Stimulated activated naive CD8-positive, alpha-beta T cell treated with anti-CD3 and anti-CD28 coated beads, Interleukin-15, amount 100 ng/mL, for 72 hours (primary cell): ENCODE measurements around the gene EFNA2.
A peak's percentile ranks its signal among the peaks of the same experiment; 100 is the strongest.

Experiments used
- ATAC-seq: fragments of 150-1000 bp; cut with Tn5 transposase; 2 replicates; pipeline ENCODE4 v1.10.0; 2021; ENCODE audit warnings: mild to moderate bottlenecking, moderate library complexity
- DNase-seq, 2 donors: peaks; one replicate each; pipeline ENCODE4 v3.0.0; 2021 to 2022
- H3K27ac Mint-ChIP-seq, 2 donors: one replicate each; pipeline ENCODE4 v1.8.0; 2022; ENCODE audit warnings: mild to moderate bottlenecking in 2 of 2, mixed read lengths in 2 of 2, moderate library complexity in 2 of 2
- H3K27me3 Mint-ChIP-seq: one replicate; pipeline ENCODE4 v1.8.0; 2022; ENCODE audit warnings: mixed read lengths
- H3K4me1 Mint-ChIP-seq: one replicate; pipeline ENCODE4 v1.8.0; 2022; ENCODE audit warnings: mild to moderate bottlenecking, mixed read lengths
- H3K4me3 Mint-ChIP-seq, 2 donors: one replicate each; pipeline ENCODE4 v1.8.0; 2022; ENCODE audit warnings: mild to moderate bottlenecking in 2 of 2, mixed read lengths in 2 of 2, moderate library complexity in 1 of 2
- H3K9me3 Mint-ChIP-seq, 2 donors: one replicate each; pipeline ENCODE4 v1.8.0; 2022; ENCODE audit warnings: mixed read lengths in 2 of 2

The EFNA2 gene

GRCh38 chr19:1281569-1282287, 3.9 kb upstream of the EFNA2 start:
- DNase-seq (no peak), ATAC-seq (no peak)
- no peak overlapping the region for H3K4me3 Mint-ChIP-seq
- peak overlapping the region in 1 of 2 donors; percentile 91 for H3K27ac Mint-ChIP-seq
- no peaks in the 10 kb centered on the region for H3K9me3 Mint-ChIP-seq
- peaks cover 33% of the 10 kb centered on the region for H3K27me3 Mint-ChIP-seq
- peaks cover 48% of the 10 kb centered on the region for H3K4me1 Mint-ChIP-seq

GRCh38 chr19:1282588-1283206, 3.0 kb upstream of the EFNA2 start:
- Mint-ChIP-seq H3K27me3 (peaks cover 43% of the 10 kb centered on the region), H3K4me3 (no peak overlapping the region), H3K9me3 (no peaks in the 10 kb centered on the region), H3K4me1 (peaks cover 40% of the 10 kb centered on the region), H3K27ac (no peak overlapping the region)
- ATAC-seq: no peak
- no peak for DNase-seq

GRCh38 chr19:1283207-1283916, 2.3 kb upstream of the EFNA2 start:
- DNase-seq (no peak), ATAC-seq (no peak)
- no peak overlapping the region for H3K4me3 Mint-ChIP-seq
- H3K27ac Mint-ChIP-seq: no peak overlapping the region
- peaks cover 50% of the 10 kb centered on the region for H3K27me3 Mint-ChIP-seq
- H3K4me1 Mint-ChIP-seq: peaks cover 33% of the 10 kb centered on the region
- no peaks in the 10 kb centered on the region for H3K9me3 Mint-ChIP-seq

GRCh38 chr19:1283917-1284292, 1.8 kb upstream of the EFNA2 start:
- Mint-ChIP-seq H3K4me3 (no peak overlapping the region), H3K27me3 (peaks cover 55% of the 10 kb centered on the region), H3K4me1 (peaks cover 28% of the 10 kb centered on the region), H3K27ac (no peak overlapping the region), H3K9me3 (no peaks in the 10 kb centered on the region)
- ATAC-seq: no peak
- peak in 1 of 2 donors; percentile 12 for DNase-seq

GRCh38 chr19:1284293-1284978, 1.2 kb upstream of the EFNA2 start:
- H3K27ac Mint-ChIP-seq: no peak overlapping the region
- DNase-seq (no peak), ATAC-seq (no peak)
- peaks cover 26% of the 10 kb centered on the region for H3K4me1 Mint-ChIP-seq
- H3K4me3 Mint-ChIP-seq: peak overlapping the region; percentile 32 to 61
- H3K9me3 Mint-ChIP-seq: no peaks in the 10 kb centered on the region
- peaks cover 60% of the 10 kb centered on the region for H3K27me3 Mint-ChIP-seq

- DNase-seq (no peak), ATAC-seq (no peak)
These were observed 515 bp upstream of the EFNA2 start for GRCh38 chr19:1284979-1285736.

GRCh38 chr19:1286487-1287353, 1.0 kb downstream of the EFNA2 start:
- no peak overlapping the region for H3K27ac Mint-ChIP-seq
- H3K4me3 Mint-ChIP-seq: peak overlapping the region; percentile 63 to 77
- ATAC-seq (no peak), DNase-seq (no peak)
- peaks cover 67% of the 10 kb centered on the region for H3K27me3 Mint-ChIP-seq
- H3K4me1 Mint-ChIP-seq: peaks cover 14% of the 10 kb centered on the region
- H3K9me3 Mint-ChIP-seq: no peaks in the 10 kb centered on the region

More at GRCh38 chr19:1284979-1285736, 515 bp upstream of the EFNA2 start:
- Mint-ChIP-seq H3K4me1 (peaks cover 18% of the 10 kb centered on the region), H3K9me3 (no peaks in the 10 kb centered on the region), H3K27ac (no peak overlapping the region), H3K4me3 (peak overlapping the region; percentile 32 to 61), H3K27me3 (peaks cover 68% of the 10 kb centered on the region)

- Mint-ChIP-seq H3K9me3 (no peaks in the 10 kb centered on the region), H3K4me1 (peaks cover 14% of the 10 kb centered on the region), H3K4me3 (no peak overlapping the region), H3K27me3 (peaks cover 72% of the 10 kb centered on the region), H3K27ac (no peak overlapping the region)
- DNase-seq (no peak), ATAC-seq (no peak)
These were observed 1.9 kb downstream of the EFNA2 start for GRCh38 chr19:1287354-1288225.

GRCh38 chr19:1288226-1288612, 2.5 kb downstream of the EFNA2 start:
- no peaks in the 10 kb centered on the region for H3K9me3 Mint-ChIP-seq
- peaks cover 14% of the 10 kb centered on the region for H3K4me1 Mint-ChIP-seq
- H3K27ac Mint-ChIP-seq: no peak overlapping the region
- H3K4me3 Mint-ChIP-seq: no peak overlapping the region
- peaks cover 78% of the 10 kb centered on the region for H3K27me3 Mint-ChIP-seq
- peak; percentile 3 for ATAC-seq
- DNase-seq: no peak

- H3K9me3 Mint-ChIP-seq: no peaks in the 10 kb centered on the region
- no peak for DNase-seq
- H3K27me3 Mint-ChIP-seq: peaks cover 81% of the 10 kb centered on the region
- H3K4me3 Mint-ChIP-seq: no peak overlapping the region
- peaks cover 14% of the 10 kb centered on the region for H3K4me1 Mint-ChIP-seq
- ATAC-seq: no peak
- H3K27ac Mint-ChIP-seq: no peak overlapping the region
These were observed 3.4 kb downstream of the EFNA2 start for GRCh38 chr19:1288833-1289685.

- Mint-ChIP-seq H3K4me3 (no peak overlapping the region), H3K27ac (no peak overlapping the region), H3K27me3 (peaks cover 81% of the 10 kb centered on the region), H3K9me3 (no peaks in the 10 kb centered on the region), H3K4me1 (peaks cover 20% of the 10 kb centered on the region)
- DNase-seq (no peak), ATAC-seq (no peak)
These were observed 4.0 kb downstream of the EFNA2 start for GRCh38 chr19:1289686-1290025.

GRCh38 chr19:1290196-1290702, 4.6 kb downstream of the EFNA2 start:
- Mint-ChIP-seq H3K4me1 (peaks cover 18% of the 10 kb centered on the region), H3K27ac (no peak overlapping the region), H3K9me3 (no peaks in the 10 kb centered on the region), H3K4me3 (no peak overlapping the region), H3K27me3 (peaks cover 81% of the 10 kb centered on the region)
- DNase-seq: peak in 1 of 2 donors; percentile 14
- ATAC-seq: no peak
